K562 (cell line): ENCODE data around the gene CIAPIN1. TPM values are rescaled to one million over a fixed set of nuclear protein-coding genes. Genes with fewer than 3 reads are reported as not detected.
A peak's percentile ranks its signal among the peaks of the same experiment; 100 is the strongest.

Experiments
- ATF6 ChIP-seq: sonication (generic); formaldehyde crosslinking; IDR thresholded peaks from 2 replicates; pipeline ENCODE4 v1.4.0; 2020; ENCODE audit warnings: mild to moderate bottlenecking, missing genetic modification reagents
- BHLHE40 ChIP-seq: IDR thresholded peaks from 2 replicates; pipeline ENCODE4 v1.6.1; 2011; ENCODE audit warnings: low read length, improper control_type of control experiment
- CBX8 ChIP-seq: fragments of 200-600 bp; sonication (generic); IDR thresholded peaks from 2 replicates; pipeline ENCODE4 v1.6.1; 2012; ENCODE audit warnings: borderline replicate concordance, mixed run types, low read depth, mild to moderate bottlenecking, moderate library complexity, mixed read lengths, low read length, control low read depth, inconsistent platforms; ENCODE audit not compliant: poor library complexity, severe bottlenecking; ENCODE audit errors: extremely low read depth
- CTBP1 ChIP-seq: fragments of 450-650 bp; IDR thresholded peaks from 2 replicates; pipeline ENCODE4 v1.6.1; 2016; ENCODE audit warnings: borderline replicate concordance
- ETV5 ChIP-seq: sonication (generic); formaldehyde crosslinking; IDR thresholded peaks from 2 replicates; pipeline ENCODE4 v1.4.0; 2020; ENCODE audit warnings: low read depth, mild to moderate bottlenecking, missing genetic modification reagents
- FOXK1 ChIP-seq: sonication (generic); formaldehyde crosslinking; IDR thresholded peaks from 2 replicates; pipeline ENCODE4 v1.8.0; 2022; ENCODE audit warnings: missing genetic modification reagents, mild to moderate bottlenecking, borderline replicate concordance
- GABPA ChIP-seq: fragments of 200-800 bp; sonication (Bioruptor generic); conservative IDR thresholded peaks from 2 replicates; pipeline ENCODE4 v1.6.1; 2016; ENCODE audit warnings: low read depth, missing genetic modification characterization, missing compliant biosample characterization
- GATA2 ChIP-seq: sonication (generic); formaldehyde crosslinking; IDR thresholded peaks from 2 replicates; pipeline ENCODE4 v1.4.0; 2020; ENCODE audit warnings: mild to moderate bottlenecking, missing genetic modification reagents
- L3MBTL2 ChIP-seq: fragments of 450-650 bp; IDR thresholded peaks from 2 replicates; pipeline ENCODE4 v1.6.1; 2016; ENCODE audit warnings: mild to moderate bottlenecking, moderate library complexity
- NR2C2 ChIP-seq, 2 experiments: fragments of 200-800 bp in 1 of 2; sonication (Bioruptor generic) in 1 of 2; sonication (generic) in 1 of 2; formaldehyde crosslinking in 1 of 2; IDR thresholded peaks; 2 replicates each; pipeline versions ENCODE4 v1.6.1 to v1.8.0; 2016 to 2022; ENCODE audit warnings: mild to moderate bottlenecking in 1 of 2, missing compliant biosample characterization in 1 of 2, missing genetic modification characterization in 1 of 2, missing genetic modification reagents in 1 of 2
- PHF20 ChIP-seq: fragments of 450-650 bp; IDR thresholded peaks from 2 replicates; pipeline ENCODE4 v1.6.1; 2018; ENCODE audit not compliant: partially characterized antibody
- PHF8 ChIP-seq: fragments of 200-600 bp; sonication (generic); IDR thresholded peaks from 2 replicates; pipeline ENCODE4 v1.6.1; 2012; ENCODE audit warnings: mixed run types, mild to moderate bottlenecking, inconsistent platforms, low read length, moderate library complexity, borderline replicate concordance
- POLR2A ChIP-seq: fragments of 450-650 bp; conservative IDR thresholded peaks from 2 replicates; pipeline ENCODE4 v1.6.1; 2016
- RAD21 ChIP-seq, 2 experiments: fragments of 250-450 bp in 1 of 2; fragments of 450-650 bp in 1 of 2; sonication (Bioruptor Pico) in 1 of 2; formaldehyde crosslinking in 1 of 2; IDR thresholded peaks in 1 of 2; conservative IDR thresholded peaks in 1 of 2; 2 replicates each; pipeline versions ENCODE4 v1.4.0 to v1.8.0; 2020 to 2022; ENCODE audit warnings: mild to moderate bottlenecking in 2 of 2, moderate library complexity in 1 of 2
- RCOR1 ChIP-seq, 2 experiments: IDR thresholded peaks; 2 replicates each; pipeline ENCODE4 v1.6.1; 2012; ENCODE audit warnings: low read depth in 2 of 2, low read length in 2 of 2, borderline replicate concordance in 1 of 2, improper control_type of control experiment in 1 of 2
- SMARCA4 ChIP-seq: fragments of 450-650 bp; IDR thresholded peaks from 2 replicates; pipeline ENCODE4 v1.6.1; 2016
- TFAP4 ChIP-seq: sonication (generic); formaldehyde crosslinking; IDR thresholded peaks from 2 replicates; pipeline ENCODE4 v1.8.0; 2022; ENCODE audit warnings: missing genetic modification reagents, mild to moderate bottlenecking, moderate library complexity, borderline replicate concordance
- VEZF1 ChIP-seq: fragments of 200-800 bp; sonication (Bioruptor generic); IDR thresholded peaks from 2 replicates; pipeline ENCODE4 v1.6.1; 2017; ENCODE audit warnings: missing genetic modification characterization, missing compliant biosample characterization
- ZBTB7A ChIP-seq: IDR thresholded peaks from 2 replicates; pipeline ENCODE4 v1.6.1; 2011; ENCODE audit warnings: low read depth, mild to moderate bottlenecking, low read length, moderate library complexity, borderline replicate concordance; ENCODE audit not compliant: control insufficient read depth
- ZFX ChIP-seq: sonication (generic); formaldehyde crosslinking; IDR thresholded peaks from 2 replicates; pipeline ENCODE4 v1.8.0; 2022; ENCODE audit warnings: mild to moderate bottlenecking, missing genetic modification reagents, moderate library complexity
- ZNF785 ChIP-seq: fragments of 250-450 bp; sonication (Bioruptor Pico); IDR thresholded peaks from 2 replicates; pipeline ENCODE4 v1.4.0; 2020; ENCODE audit warnings: mild to moderate bottlenecking
- polyA plus RNA-seq, 8 experiments: library from polyadenylated mRNA; depleted of rRNA in 4 of 8; stranded (reverse) in 5 of 8; unstranded in 3 of 8; fragments of >200 nt; fragmentation: Nextera tagmentation in 2 of 8; fragmentation: Illumina TruSeq in 1 of 8; extraction: Ambion mirVana in 2 of 8; extraction: Trizol in 1 of 8; gene quantifications; 2 replicates each; pipeline versions ENCODE4 v1.2.1 to v1.2.3, GENCODE V29; 2011 to 2014; ENCODE audit warnings: inconsistent platforms in 1 of 8, missing spikeins in 1 of 8
- total RNA-seq, 7 experiments: library from RNA; depleted of rRNA in 6 of 7; stranded (reverse); fragments of >200 nt in 6 of 7; fragmentation: Illumina TruSeq in 2 of 7; extraction: Trizol in 2 of 7; gene quantifications; 2 replicates each; pipeline versions ENCODE4 v1.2.1 to v1.2.3, GENCODE V29; 2011 to 2021; ENCODE audit warnings: low replicate concordance in 1 of 7

Gene CIAPIN1
- total and polyA plus RNA-seq, 9 of the 15 experiments (the other 6 are each of a cell fraction or from before 2014, with no cell fraction given) = 71.8 to 263 (median 95.7) TPM

GRCh38 chr16:57479976-57480753, 33.0 kb upstream of the CIAPIN1 start (continued):
- no peak for TF ChIP-seq CBX8
- TF ChIP-seq ETV5 (CRISPR knock-in tag) = peak; percentile 55; the same call in 1 of the 2 replicates
- TF ChIP-seq GATA2 (CRISPR knock-in tag) = 0 out of 2 replicates have a peak, but pooled peaks have one; percentile 11
- TF ChIP-seq ZNF785 (CRISPR knock-in tag) = no peak
- TF ChIP-seq RAD21 (CRISPR knock-in tag; conservative IDR thresholded peaks at IDR 0.05 in 1 of 2, IDR thresholded peaks at IDR 0.05 in 1 of 2) = no peak
- TF ChIP-seq L3MBTL2 = peak; percentile 85
- no peak for TF ChIP-seq SMARCA4
- peak; percentile 56 for TF ChIP-seq GABPA (tag)
- 0 out of 2 replicates have a peak, but pooled peaks have one; percentile 13 for TF ChIP-seq CTBP1
- peak; percentile 33 for TF ChIP-seq VEZF1
- no peak for TF ChIP-seq NR2C2 (CRISPR knock-in tag; IDR thresholded peaks at IDR 0.05)
- peak; percentile 66 for TF ChIP-seq NR2C2 (tag; IDR thresholded peaks at IDR 0.05)
- 0 out of 4 replicates have a peak, but pooled peaks of 1 of the 2 experiments have one; percentile 6 for TF ChIP-seq RCOR1 (IDR thresholded peaks at IDR 0.05; ENCODE audit: borderline replicate concordance in 1 of 2, low read depth in 2 of 2, low read length in 2 of 2)
- peak; percentile 90 for TF ChIP-seq ZFX (CRISPR knock-in tag)
- peak; percentile 60; the same call in 1 of the 2 replicates for TF ChIP-seq PHF8
- TF ChIP-seq PHF20 = peak; percentile 82
- peak; percentile 56 for TF ChIP-seq ATF6 (CRISPR knock-in tag)
- peak; percentile 34 for TF ChIP-seq POLR2A
- peak; percentile 34; the same call in 1 of the 2 replicates for TF ChIP-seq ZBTB7A
- TF ChIP-seq TFAP4 = peak; percentile 52; the same call in 1 of the 2 replicates
- peak; percentile 42; the same call in 1 of the 2 replicates for TF ChIP-seq FOXK1 (CRISPR knock-in tag)
- TF ChIP-seq BHLHE40 = peak; percentile 31; the same call in 1 of the 2 replicates
